CD14-positive monocyte (primary cell): ENCODE data around the gene HAGH. TPM values are rescaled to one million over a fixed set of nuclear protein-coding genes. Genes with fewer than 3 reads are reported as not detected.

Source experiments
- DNase-seq, 3 donors: peaks; one replicate each; pipeline ENCODE4 v3.0.0-alpha.2; 2011 to 2022
- H2AFZ ChIP-seq: 2 replicates; pipeline ENCODE4 v1.6.0; 2012; ENCODE audit warnings: mild to moderate bottlenecking, low read depth, low read length, inconsistent platforms; ENCODE audit not compliant: insufficient read depth, poor library complexity, severe bottlenecking
- H3K27ac ChIP-seq, 2 donors: 1 replicate in 1 of 2; 2 replicates in 1 of 2; pipeline ENCODE4 v1.5.1; 2012 to 2013; ENCODE audit warnings: low read length in 2 of 2, control low read depth in 1 of 2, inconsistent platforms in 1 of 2, low read depth in 1 of 2, mild to moderate bottlenecking in 1 of 2
- H3K27me3 ChIP-seq, 2 donors: one replicate each; pipeline versions ENCODE4 v1.6.0 to v1.6.1; 2011 to 2013; ENCODE audit warnings: low read length in 2 of 2; ENCODE audit not compliant: control insufficient read depth in 2 of 2, insufficient read depth in 2 of 2
- H3K36me3 ChIP-seq, 2 donors: replicated peaks in 1 of 2; 1 replicate in 1 of 2; 2 replicates in 1 of 2; pipeline versions ENCODE4 v1.5.1 to v1.6.1; 2012 to 2013; ENCODE audit warnings: low read length in 2 of 2, control low read depth in 1 of 2, inconsistent platforms in 1 of 2, mild to moderate bottlenecking in 1 of 2; ENCODE audit not compliant: insufficient read depth in 2 of 2, control insufficient read depth in 1 of 2
- H3K4me1 ChIP-seq, 2 donors: 1 replicate in 1 of 2; 2 replicates in 1 of 2; pipeline versions ENCODE4 v1.5.1 to v1.6.1; 2012 to 2013; ENCODE audit warnings: low read length in 2 of 2, control low read depth in 1 of 2, inconsistent platforms in 1 of 2, mild to moderate bottlenecking in 1 of 2, moderate library complexity in 1 of 2; ENCODE audit not compliant: insufficient read depth in 2 of 2, control insufficient read depth in 1 of 2
- H3K4me2 ChIP-seq: replicated peaks from 2 replicates; pipeline ENCODE3; 2012; ENCODE audit warnings: low read length, moderate library complexity, mild to moderate bottlenecking; ENCODE audit not compliant: poor library complexity, severe bottlenecking; ENCODE audit errors: extremely low read depth
- H3K4me3 ChIP-seq, 3 experiments: fragments of 200-600 bp in 1 of 3; sonication (generic) in 1 of 3; replicated peaks in 1 of 3; 1 replicate in 2 of 3; 2 replicates in 1 of 3; pipeline ENCODE4 v1.5.1; 2011 to 2013; ENCODE audit warnings: low read length in 3 of 3, mild to moderate bottlenecking in 3 of 3, control low read depth in 2 of 3, low read depth in 2 of 3, inconsistent platforms in 1 of 3, moderate library complexity in 1 of 3
- H3K79me2 ChIP-seq: 2 replicates; pipeline ENCODE4 v1.6.0; 2012; ENCODE audit warnings: mild to moderate bottlenecking, control low read depth, inconsistent platforms, low read length, moderate library complexity; ENCODE audit not compliant: insufficient read depth
- H3K9ac ChIP-seq: 2 replicates; pipeline ENCODE4 v1.6.0; 2017; ENCODE audit warnings: low read length, mild to moderate bottlenecking; ENCODE audit not compliant: insufficient read depth, poor library complexity, severe bottlenecking
- H3K9me3 ChIP-seq, 2 donors: replicated peaks in 1 of 2; 1 replicate in 1 of 2; 2 replicates in 1 of 2; pipeline versions ENCODE4 v1.5.1 to v1.6.1; 2012 to 2013; ENCODE audit warnings: low read length in 2 of 2, control low read depth in 1 of 2; ENCODE audit not compliant: control insufficient read depth in 1 of 2, insufficient read depth in 1 of 2
- H4K20me1 ChIP-seq: 2 replicates; pipeline ENCODE4 v1.6.0; 2012; ENCODE audit warnings: mild to moderate bottlenecking, low read length, control low read depth, moderate library complexity; ENCODE audit not compliant: insufficient read depth
- H3K27ac Mint-ChIP-seq, 7 donors: one replicate each; pipeline ENCODE4 v1.8.0; 2020; ENCODE audit warnings: mild to moderate bottlenecking in 7 of 7, mixed read lengths in 7 of 7, moderate library complexity in 6 of 7, inconsistent platforms in 2 of 7
- H3K27me3 Mint-ChIP-seq, 3 donors: one replicate each; pipeline ENCODE4 v1.8.0; 2021 to 2022; ENCODE audit warnings: low read depth in 3 of 3, mild to moderate bottlenecking in 3 of 3, mixed read lengths in 3 of 3, moderate library complexity in 3 of 3, inconsistent platforms in 1 of 3
- H3K36me3 Mint-ChIP-seq, 2 donors: one replicate each; pipeline ENCODE4 v1.8.0; 2020; ENCODE audit warnings: mixed read lengths in 2 of 2, inconsistent platforms in 1 of 2, mild to moderate bottlenecking in 1 of 2
- H3K4me1 Mint-ChIP-seq: one replicate; pipeline ENCODE4 v1.8.0; 2020; ENCODE audit warnings: mild to moderate bottlenecking, mixed read lengths
- H3K4me3 Mint-ChIP-seq, 2 donors: one replicate each; pipeline ENCODE4 v1.8.0; 2020; ENCODE audit warnings: mild to moderate bottlenecking in 2 of 2, mixed read lengths in 2 of 2, moderate library complexity in 1 of 2
- H3K9me3 Mint-ChIP-seq, 7 donors: one replicate each; pipeline ENCODE4 v1.8.0; 2020 to 2022; ENCODE audit warnings: mixed read lengths in 7 of 7, mild to moderate bottlenecking in 6 of 7, moderate library complexity in 6 of 7, inconsistent platforms in 2 of 7
- CTCF ChIP-seq: fragments of 200-600 bp; IDR thresholded peaks from one replicate; pipeline ENCODE4 v1.8.0; 2022; ENCODE audit warnings: antibody characterized with exemption, mild to moderate bottlenecking
- WGBS: methylation state at CpG from one replicate; pipeline ENCODE4 v1.1.5; 2013; ENCODE audit warnings: missing lambda C conversion rate; ENCODE audit not compliant: insufficient coverage; 5-methylcytosine and 5-hydroxymethylcytosine counted together
- intact Hi-C, 2 donors: fragments of 100-400 bp; cut with micrococcal nuclease; formaldehyde crosslinking; loops; one replicate each; pipeline versions ENCODE4 v1.15.0 to v1.15.1; 2023
- polyA plus RNA-seq, 3 donors: library from polyadenylated mRNA; depleted of rRNA in 1 of 3; unstranded in 2 of 3; stranded (reverse) in 1 of 3; fragments of 300-500 nt in 2 of 3; fragments of >200 nt in 1 of 3; fragmentation: Illumina TruSeq in 2 of 3; gene quantifications; 1 replicate in 2 of 3; 2 replicates in 1 of 3; pipeline ENCODE4 v1.2.3, GENCODE V29; 2012 to 2021

HAGH gene
- polyA plus RNA-seq, 3 donors, result 42.6 to 82.1 (median 47.7) TPM

DNA sequence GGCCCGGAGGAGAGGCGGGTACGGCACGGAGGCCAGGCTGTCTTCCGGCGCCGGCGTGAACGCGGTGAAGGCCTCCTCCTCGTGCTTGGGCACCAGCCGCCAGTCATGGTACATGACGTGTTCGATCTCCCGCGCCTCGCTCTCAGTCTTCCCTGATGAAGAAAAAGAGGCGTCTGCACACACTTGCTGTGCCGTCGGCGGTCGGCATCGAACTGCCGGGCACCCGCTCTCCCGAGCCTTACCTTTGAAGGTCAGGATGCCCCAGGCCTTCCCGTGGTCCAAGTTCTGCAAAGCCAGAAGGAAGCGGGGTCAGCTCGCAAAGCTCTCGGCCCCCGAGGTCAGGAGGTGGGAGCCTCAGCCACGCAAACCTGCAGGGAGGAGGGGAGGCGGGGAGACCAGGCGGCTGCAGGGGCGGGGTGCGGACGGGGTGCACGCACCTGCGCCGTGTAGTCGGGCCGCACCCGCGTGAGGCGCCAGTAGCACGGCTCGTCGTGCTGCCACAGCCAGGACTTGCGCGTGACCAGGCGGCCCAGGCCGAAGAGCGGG, 54.2 kb downstream of the HAGH start, which contains the start of gene EME2:
Gene EME2, plus strand, starts transcription at position 449 of the 546 bp plus-strand sequence. CDS start 418 bp downstream, outside the sequence.
- H3K36me3 Mint-ChIP-seq, result peaks cover 15 to 43% of the 10 kb centered on the region in 2 donors
- Histone ChIP-seq H3K36me3 (peaks cover 42 to 45% of the 10 kb centered on the region in 2 donors), H3K4me2 (peak within 1 kb of the TSS; percentile 100), H3K4me1 (peaks cover 30 to 45% of the 10 kb centered on the region in 2 donors), H2AFZ (peak within 1 kb of the TSS; percentile 92), H4K20me1 (peaks cover 80% of the 10 kb centered on the region), H3K4me3 (peak within 1 kb of the TSS; percentile 78 to 99 (median 89)), H3K9ac (peak within 1 kb of the TSS; percentile 84), H3K79me2 (peaks cover 46% of the 10 kb centered on the region), H3K9me3 (no peaks in the 10 kb centered on the region), H3K27me3 (no peaks in the 10 kb centered on the region), H3K27ac (peak within 1 kb of the TSS; percentile 10 to 77)
- peaks cover 28% of the 10 kb centered on the region for H3K4me1 Mint-ChIP-seq
- no peak for TF ChIP-seq CTCF
- WGBS, result under 1% methylated on average over 53 of the region's 53 CpGs
- H3K4me3 Mint-ChIP-seq, result peak within 1 kb of the TSS; percentile 90 to 94
- H3K27ac Mint-ChIP-seq, result peak within 1 kb of the TSS; percentile 58 to 92 (median 89)
- no peak for DNase-seq
- peaks cover 0 to 1% (median 0%) of the 10 kb centered on the region in 3 donors for H3K27me3 Mint-ChIP-seq
- intact Hi-C loops, result loop anchor here (5.0 to 10.0 kb wide), 4 partner anchors 68 to 350 kb away; partner anchors contain the start of genes CLCN7 (in 1 of the 2), MAPK8IP3 (in 1 of the 2) and UQCC4 (in 1 of the 2)
- H3K9me3 Mint-ChIP-seq, result peaks cover 0 to 2% (median 0%) of the 10 kb centered on the region in 7 donors

DNA sequence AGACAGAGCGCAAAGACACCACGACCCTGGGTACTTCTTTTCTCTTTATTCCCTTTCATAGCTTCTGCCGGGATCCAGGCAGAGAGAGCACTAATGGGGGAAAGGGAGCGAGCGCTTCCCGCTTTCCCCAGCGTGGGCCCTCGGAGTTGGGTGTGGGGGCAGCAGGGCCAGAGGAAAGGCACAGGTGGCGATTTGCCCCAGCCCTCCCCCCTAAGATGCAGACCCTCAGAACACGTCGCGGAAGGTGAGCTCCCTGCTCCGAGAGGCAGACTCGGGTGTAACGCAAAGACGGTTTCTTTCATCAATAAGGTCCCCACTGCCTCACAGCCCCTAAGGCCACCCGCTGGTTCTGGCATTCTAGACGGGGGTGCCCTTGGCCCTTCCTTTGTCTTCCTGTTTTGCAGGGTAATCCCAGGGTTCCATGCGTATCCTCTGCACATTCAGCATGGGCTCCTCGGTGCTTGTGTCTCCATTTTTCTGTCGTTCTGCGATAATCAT, 54.7 kb downstream of the HAGH start:
- peak overlapping the region; percentile 58 to 89 (median 84) for H3K27ac Mint-ChIP-seq
- Histone ChIP-seq H3K36me3 (peaks cover 42 to 45% of the 10 kb centered on the region in 2 donors), H2AFZ (peak overlapping the region; percentile 92), H3K4me2 (peak overlapping the region; percentile 100), H3K4me1 (peaks cover 30 to 45% of the 10 kb centered on the region in 2 donors), H3K9me3 (no peaks in the 10 kb centered on the region), H3K4me3 (peak overlapping the region; percentile 78 to 99 (median 89)), H3K27ac (peak overlapping the region; percentile 10 to 77), H3K9ac (peak overlapping the region; percentile 84), H3K27me3 (no peaks in the 10 kb centered on the region), H3K79me2 (peaks cover 42% of the 10 kb centered on the region), H4K20me1 (peaks cover 75% of the 10 kb centered on the region)
- peaks cover 0 to 2% (median 0%) of the 10 kb centered on the region in 7 donors for H3K9me3 Mint-ChIP-seq
- H3K27me3 Mint-ChIP-seq, result peaks cover 0 to 1% (median 0%) of the 10 kb centered on the region in 3 donors
- WGBS, result 27% methylated on average over 16 of the region's 22 CpGs
- H3K4me1 Mint-ChIP-seq, result peaks cover 28% of the 10 kb centered on the region
- no peak for DNase-seq
- H3K4me3 Mint-ChIP-seq, result peak overlapping the region; percentile 90 to 94
- TF ChIP-seq CTCF, result no peak
- intact Hi-C loops, result loop anchor here (5.0 to 10.0 kb wide), 4 partner anchors 67 to 350 kb away; partner anchors contain the start of genes CLCN7 (in 1 of the 2), MAPK8IP3 (in 1 of the 2) and UQCC4 (in 1 of the 2)
- H3K36me3 Mint-ChIP-seq, result peaks cover 20 to 44% of the 10 kb centered on the region in 2 donors
